Heart right ventricle (tissue), 16 donors: Measurements from ENCODE around the gene ESD. TPM values are rescaled to one million over a fixed set of nuclear protein-coding genes. Genes with fewer than 3 reads are reported as not detected.
A peak's percentile ranks its signal among the peaks of the same experiment; 100 is the strongest.

ENCODE experiments used
- ATAC-seq, 8 donors: fragments of 200-7000 bp; cut with Tn5 transposase; one replicate each; pipeline ENCODE4 v1.9.1; 2020; ENCODE audit warnings: mild to moderate bottlenecking in 8 of 8, moderate library complexity in 8 of 8, moderate number of reproducible peaks in 1 of 8
- DNase-seq, 2 donors: peaks; one replicate each; pipeline ENCODE4 v3.0.0-alpha.2; 2020
- H3K27ac ChIP-seq, 10 donors: fragments of 200-600 bp; sonication (generic) in 2 of 10; one replicate each; pipeline versions ENCODE4 v1.5.0 to v1.8.0; 2020 to 2022; ENCODE audit warnings: mild to moderate bottlenecking in 3 of 10
- H3K27me3 ChIP-seq, 7 donors: fragments of 200-600 bp; one replicate each; pipeline ENCODE4 v1.8.0; 2021 to 2022; ENCODE audit warnings: mild to moderate bottlenecking in 2 of 7
- H3K36me3 ChIP-seq, 9 donors: fragments of 200-600 bp; sonication (generic) in 1 of 9; one replicate each; pipeline versions ENCODE4 v1.5.0 to v1.8.0; 2020 to 2022; ENCODE audit warnings: mild to moderate bottlenecking in 2 of 9
- H3K4me1 ChIP-seq, 9 donors: fragments of 200-600 bp; sonication (generic) in 1 of 9; one replicate each; pipeline versions ENCODE4 v1.5.0 to v1.8.0; 2020 to 2022; ENCODE audit warnings: mild to moderate bottlenecking in 4 of 9
- H3K4me3 ChIP-seq, 10 donors: fragments of 200-600 bp; sonication (generic) in 2 of 10; one replicate each; pipeline versions ENCODE4 v1.5.0 to v1.8.0; 2020 to 2022; ENCODE audit warnings: mild to moderate bottlenecking in 7 of 10, moderate library complexity in 2 of 10
- H3K9me3 ChIP-seq, 11 donors: fragments of 200-600 bp in 10 of 11; sonication (generic) in 2 of 11; one replicate each; pipeline versions ENCODE4 v1.5.0 to v1.8.0; 2013 to 2022; ENCODE audit warnings: mild to moderate bottlenecking in 2 of 11, control low read depth in 1 of 11, moderate library complexity in 1 of 11
- CTCF ChIP-seq, 9 donors: fragments of 200-600 bp; sonication (generic) in 2 of 9; IDR thresholded peaks; one replicate each; pipeline versions ENCODE4 v1.5.0 to v1.8.0; 2021 to 2022; ENCODE audit warnings: antibody characterized with exemption in 9 of 9, mild to moderate bottlenecking in 5 of 9, moderate library complexity in 1 of 9
- WGBS, 2 donors: extraction: QIAGEN DNeasy Blood & Tissue Kit; methylation state at CpG; one replicate each; pipeline ENCODE4 v1.1.7; 2013; ENCODE audit warnings: inconsistent platforms in 1 of 2; 5-methylcytosine and 5-hydroxymethylcytosine counted together
- intact Hi-C, 10 donors: fragments of 100-400 bp; cut with DNase I; formaldehyde crosslinking; loops; one replicate each; pipeline versions ENCODE4 v1.11.1 to v1.14.2; 2022
- polyA plus RNA-seq, 2 donors: library from polyadenylated mRNA; stranded (reverse); fragments of 200-250 nt; gene quantifications; one replicate each; pipeline ENCODE4 v1.2.3, GENCODE V29; 2013
- total RNA-seq, 10 donors: library from RNA; stranded (reverse); fragmentation: NEBNext Ultra II Directional in 3 of 10; extraction: Animal tissue kit (Norgen Biotek cat#: 25700) in 3 of 10; gene quantifications; one replicate each; pipeline versions ENCODE4 v1.2.1 to v1.2.4, GENCODE V29; 2021 to 2023
- donor health status: Arrhythmogenic right ventricular cardiomyopathy.
- donor health status: ischemic (EF 13 %, LVEDD 7.1; RV severe dilation, severe dysfunction).
- donor health status: healthy with polysubstance abuse.
- donor health status: DM: no; HTN: yes; CAD: no.
- donor health status: DM: no; HTN: no; CAD: no.
- donor health status: ischemic (EF 25% LVEDD 6.9; RV normal size, moderate dysfunction).
- donor health status: ischemic (EF 25% LVEDD 5.7; RV mildly dilated, moderate dysfunction).
- donor health status: healthy.
- donor health status: DM: yes; HTN: yes; CAD: no.
- donor health status: Ischemic cardiomyopathy.
- donor health status: ischemic (EF 35%, LVEDD 5.7; RV mildly dilated, moderate dysfunction).
- donor health status: nonischemic (EF 11% LVEDD 7.7; RV severe dilation, severe dysfunction).
- donor health status: DM: yes; HTN: yes; CAD: no.
- donor health status: PGD.
- donor health status: ischemic (EF 29% LVEDD 5.4; RV normal size, mild dysfunction).
- donor health status: nonischemic (EF 23%, LVEDD 6.1; RV moderate dilation, normal function).

Gene ESD
- total and polyA plus RNA-seq, 12 donors, result 44.9 to 124 (median 106) TPM

- ATAC-seq (no peak), DNase-seq (no peak)
- no peaks in the 10 kb centered on the region for H3K27me3 ChIP-seq
- H3K4me3 ChIP-seq, result no peak overlapping the region
- intact Hi-C loops, result loop anchor here in 7 of 10 donors (5.0 to 10.0 kb wide), 3 partner anchors 942 to 947 kb away; no protein-coding TSS in a partner anchor
- no peak overlapping the region for H3K27ac ChIP-seq
- no peaks in the 10 kb centered on the region for H3K4me1 ChIP-seq
- TF ChIP-seq CTCF (IDR thresholded peaks at IDR 0.05), result no peak
- no peaks in the 10 kb centered on the region for H3K9me3 ChIP-seq
- H3K36me3 ChIP-seq, result no peaks in the 10 kb centered on the region
Measured at GRCh38 chr13:46830405-46831005, 33.5 kb upstream of the ESD start.

GRCh38 chr13:46822551-46822950 is 25.6 kb upstream of the ESD start:
- no peak overlapping the region for H3K27ac ChIP-seq
- H3K27me3 ChIP-seq, result no peaks in the 10 kb centered on the region
- peaks cover 0 to 2% (median 0%) of the 10 kb centered on the region in 9 donors for H3K4me1 ChIP-seq
- no peaks in the 10 kb centered on the region for H3K36me3 ChIP-seq
- intact Hi-C loops, result loop anchor here in 1 of 10 donors (10.0 kb wide), 1 partner anchor 952 kb away; no protein-coding TSS in a partner anchor
- no peak for DNase-seq
- no peak overlapping the region for H3K4me3 ChIP-seq
- ATAC-seq, result no peak
- H3K9me3 ChIP-seq, result no peaks in the 10 kb centered on the region
- WGBS, 2 donors, result 81 to 92% methylated on average over 2 of the region's 2 CpGs
- TF ChIP-seq CTCF (IDR thresholded peaks at IDR 0.05), result no peak

GRCh38 chr13:46817838-46818476 is 21.0 kb upstream of the ESD start:
- 91 to 92% methylated on average over 13 of the region's 13 CpGs for WGBS, 2 donors
- Histone ChIP-seq H3K4me3 (no peak overlapping the region), H3K27ac (no peak overlapping the region), H3K27me3 (no peaks in the 10 kb centered on the region), H3K36me3 (no peaks in the 10 kb centered on the region), H3K9me3 (peaks cover 0 to 2% (median 0%) of the 10 kb centered on the region in 11 donors), H3K4me1 (peaks cover 0 to 10% (median 0%) of the 10 kb centered on the region in 9 donors)
- intact Hi-C loops, result no loop called here
- no peak for ATAC-seq
- no peak for DNase-seq
- TF ChIP-seq CTCF (IDR thresholded peaks at IDR 0.05), result no peak

- H3K27ac ChIP-seq, result peak overlapping the region in 3 of 10 donors; percentile 11 to 49 (median 33)
- ATAC-seq, result peak in 6 of 8 donors; percentile 23 to 67 (median 40)
- H3K4me3 ChIP-seq, result no peak overlapping the region
- peaks cover 0 to 10% (median 0%) of the 10 kb centered on the region in 9 donors for H3K4me1 ChIP-seq
- H3K27me3 ChIP-seq, result no peaks in the 10 kb centered on the region
- intact Hi-C loops, result no loop called here
- no peak for DNase-seq
- no peaks in the 10 kb centered on the region for H3K36me3 ChIP-seq
- no peak for TF ChIP-seq CTCF (IDR thresholded peaks at IDR 0.05)
- H3K9me3 ChIP-seq, result peaks cover 0 to 10% (median 6%) of the 10 kb centered on the region in 11 donors
- 49 to 60% methylated on average over 1 of the region's 1 CpG for WGBS, 2 donors
Measured at GRCh38 chr13:46817095-46817494, 20.1 kb upstream of the ESD start.
